ENCODE measurements around the gene CAPZA1.

- TF ChIP-seq CTCF (conservative IDR thresholded peaks at IDR 0.05 in 1 of 2, IDR thresholded peaks at IDR 0.05 in 1 of 2; ENCODE audit: low read depth in 1 of 2, low read length in 2 of 2) = no peak
- TF ChIP-seq EZH2 (IDR thresholded peaks at IDR 0.05; ENCODE audit: low read length, missing control alignments) = no peak
Measured at GRCh38 chr1:112603541-112603940, 16.1 kb upstream of the CAPZA1 start.
